HG03095 (cell line): ENCODE results near the gene KLHL35.
"Not testable (repeated sequence)": the region's sequence is repeated elsewhere in the genome, so short reads cannot be mapped to it uniquely, and the experiment has no call there.

ENCODE experiments used
- ATAC-seq: cut with Tn5 transposase; IDR thresholded peaks from one replicate; pipeline ENCODE4 v1.9.1; 2021; ENCODE audit warnings: moderate library complexity; ENCODE audit not compliant: unreplicated experiment

Gene KLHL35

DNA sequence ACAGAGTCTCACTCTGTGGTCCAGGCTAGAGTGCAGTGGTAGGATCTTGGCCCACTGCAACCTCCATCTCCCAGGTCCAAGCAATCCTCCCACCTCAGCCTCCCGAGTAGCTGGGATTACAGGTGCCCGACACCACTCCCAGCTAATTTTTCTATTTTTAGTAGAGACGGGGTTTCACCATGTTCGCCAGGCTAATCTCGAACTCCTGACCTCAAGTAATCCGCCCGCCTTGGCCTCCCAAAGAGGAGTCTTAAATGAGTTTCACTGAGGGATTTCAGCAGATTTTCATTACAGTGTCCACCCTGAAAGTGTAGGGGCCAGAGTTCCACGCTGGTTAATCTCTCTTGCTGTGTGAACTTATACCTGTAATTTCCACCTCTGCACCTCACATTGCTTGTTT, 34.1 kb downstream of the KLHL35 start:
- ATAC-seq: no peak

DNA sequence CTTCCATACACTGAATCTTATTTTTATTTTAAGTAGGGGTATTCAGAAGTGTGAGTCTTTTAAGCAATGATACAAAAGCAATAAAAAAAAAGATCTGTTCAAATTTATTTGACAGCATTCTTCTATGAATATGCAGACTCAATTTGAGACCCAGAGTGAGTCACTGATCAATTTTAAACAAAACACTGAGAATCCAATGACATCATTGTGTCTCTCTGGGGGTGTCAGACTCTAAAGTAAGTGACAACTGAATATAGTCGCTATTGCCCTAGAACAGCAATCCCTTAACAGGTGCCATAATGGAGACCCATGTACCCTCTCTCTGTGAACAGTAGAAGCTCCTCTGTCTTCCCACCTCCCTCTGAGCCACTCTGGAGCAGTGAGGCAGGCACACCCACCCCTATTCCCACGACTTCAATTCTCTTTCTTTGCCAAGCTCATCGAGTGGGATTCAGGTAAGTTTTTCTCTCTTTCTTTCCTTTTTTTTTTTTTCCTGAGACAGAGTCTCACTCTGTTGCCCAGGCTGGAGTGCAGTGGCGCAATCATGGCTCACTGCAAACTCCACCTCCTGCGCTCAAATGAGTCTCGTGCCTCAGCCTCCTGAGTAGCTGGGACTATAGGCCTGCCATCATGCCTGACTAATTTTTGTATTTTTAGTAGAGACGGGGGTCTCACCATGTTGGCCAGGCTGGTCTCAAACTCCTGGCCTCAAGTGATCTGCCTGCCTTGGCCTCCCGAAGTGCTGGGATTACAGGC, 38.7 kb downstream of the KLHL35 start:
- ATAC-seq: no peak

DNA sequence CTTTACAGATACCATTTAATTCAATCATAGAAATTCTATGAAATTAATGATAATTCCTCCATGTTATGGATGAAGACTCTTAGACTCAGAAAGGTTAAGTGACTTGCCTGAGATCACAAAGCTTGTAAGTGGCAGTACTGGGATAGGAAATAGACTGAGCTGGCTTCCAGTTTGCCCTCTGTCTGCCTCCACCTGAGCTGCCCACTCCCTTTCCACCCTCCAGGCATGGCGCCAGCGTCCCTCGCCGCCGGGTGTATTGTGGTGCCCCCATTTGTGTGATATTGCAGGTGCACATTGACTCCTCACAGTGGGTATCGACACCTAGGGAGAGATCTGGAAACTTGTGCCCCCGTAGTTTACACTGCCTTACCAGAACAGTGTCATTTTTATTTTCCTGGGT, 43.1 kb downstream of the KLHL35 start:
- no peak for ATAC-seq

DNA sequence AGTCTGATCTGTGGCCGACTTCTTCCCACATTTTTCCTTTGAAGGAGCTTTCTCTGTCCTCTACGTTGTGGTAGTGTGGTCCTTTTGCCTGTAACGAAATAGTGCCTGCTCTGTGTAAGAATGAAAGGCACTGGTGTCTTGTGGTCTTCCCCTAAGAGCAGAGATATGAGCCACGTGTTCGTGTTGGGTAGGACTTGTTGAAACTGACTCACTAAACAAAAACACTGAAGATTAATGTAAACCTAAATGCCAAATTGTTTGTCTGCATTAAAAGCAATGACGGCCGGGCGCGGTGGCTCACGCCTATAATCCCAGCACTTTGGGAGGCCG, 43.8 kb downstream of the KLHL35 start:
- no peak for ATAC-seq

DNA sequence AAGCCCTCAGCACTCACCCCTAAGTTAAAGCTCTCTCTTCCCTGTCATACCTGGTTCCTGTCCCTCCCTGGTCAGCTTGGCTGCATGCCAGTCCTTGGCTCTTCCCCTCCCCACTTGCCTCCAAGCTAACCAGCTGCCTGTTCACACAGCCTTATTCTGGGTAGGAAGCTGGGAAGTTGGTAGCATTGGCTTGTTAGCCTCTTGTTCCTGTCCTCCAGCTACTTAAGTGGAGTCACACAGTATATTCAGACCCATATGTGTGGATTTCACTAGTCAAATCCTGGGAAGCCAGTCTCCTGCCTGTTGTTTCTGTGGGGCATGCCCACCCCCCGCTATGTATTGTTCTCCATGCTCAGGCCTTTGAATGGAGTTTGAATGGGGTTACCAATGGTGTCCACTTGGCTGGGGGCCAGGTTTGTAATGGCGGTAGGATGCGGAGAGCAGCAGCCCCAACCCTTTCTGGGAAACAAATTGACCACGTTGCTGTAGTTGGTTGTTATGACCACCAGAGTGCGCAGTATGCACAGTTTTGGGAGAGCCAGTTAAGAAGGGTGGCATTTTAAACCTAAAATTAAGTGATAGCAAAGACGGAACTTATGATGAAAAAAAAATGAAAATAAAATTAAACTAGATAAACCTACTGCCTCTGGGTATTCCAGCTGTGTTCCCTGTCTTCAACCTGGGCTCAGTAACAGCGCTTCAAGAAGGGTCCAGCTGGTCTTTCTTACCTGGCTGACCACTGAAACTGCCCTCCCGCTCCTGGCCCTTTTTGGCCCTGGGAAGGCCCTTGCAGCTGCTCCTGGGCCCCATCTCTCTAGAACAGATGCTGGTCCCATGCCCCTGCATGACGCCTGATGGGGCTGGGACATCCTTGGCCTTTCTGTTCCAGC, 44.4 kb downstream of the KLHL35 start:
- no peak for ATAC-seq

DNA sequence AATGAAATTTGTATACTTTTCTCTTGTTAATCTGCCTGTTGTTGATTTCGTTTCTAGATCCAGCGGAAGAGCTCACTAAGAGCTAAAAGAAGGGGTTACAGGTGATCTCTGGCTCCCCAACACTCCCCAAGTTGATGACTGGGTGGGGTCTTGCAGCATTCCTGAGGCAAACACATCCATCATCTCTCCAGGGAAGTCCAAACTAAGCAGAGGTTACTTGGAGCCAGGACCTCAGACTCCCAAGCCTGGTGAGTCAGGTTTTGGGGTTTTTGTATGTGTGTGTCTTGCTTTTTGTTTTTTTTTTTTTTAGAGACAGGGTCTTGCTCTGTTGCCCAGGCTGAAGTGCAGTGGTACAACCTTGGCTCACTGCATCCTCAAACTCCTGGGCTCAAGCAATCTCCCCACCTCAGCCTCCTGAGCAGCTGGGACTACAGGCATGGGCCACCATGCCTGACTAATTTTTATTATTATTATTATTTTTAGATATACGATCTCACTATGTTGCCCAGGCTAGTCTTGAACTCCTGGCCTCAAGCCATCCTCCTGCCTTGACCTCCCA, 45.2 kb downstream of the KLHL35 start:
- no peak for ATAC-seq

DNA sequence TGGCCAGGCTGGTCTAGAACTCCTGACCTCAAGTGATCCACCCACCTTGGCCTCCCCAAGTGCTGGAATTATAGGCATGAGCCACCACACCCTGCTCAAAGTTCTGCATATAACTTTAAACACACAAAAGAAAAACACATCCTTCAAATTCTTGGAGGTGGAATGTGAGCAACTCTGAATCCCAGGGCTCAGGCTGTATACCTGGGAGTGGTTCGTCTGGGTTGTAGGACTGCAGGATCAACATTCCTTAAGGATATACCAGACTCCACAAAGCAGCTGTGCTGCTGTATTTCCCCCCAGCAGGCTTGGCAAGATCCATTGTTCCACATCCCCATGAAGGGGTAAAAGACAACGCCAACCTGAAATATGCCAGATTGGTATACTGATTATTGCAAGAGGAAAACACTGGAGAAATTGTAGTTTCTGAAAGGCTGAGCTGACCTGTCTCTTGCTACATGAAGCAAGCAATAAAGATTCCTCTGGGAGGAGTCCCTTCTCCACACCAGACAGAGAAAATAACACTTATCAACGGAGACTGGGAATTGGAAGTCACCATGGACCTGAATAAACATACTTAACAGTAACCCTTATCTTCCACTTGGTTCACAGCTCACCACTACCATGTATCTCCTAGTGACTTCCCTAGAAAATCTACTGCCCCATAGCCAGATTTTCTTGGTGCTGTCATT, 45.9 kb downstream of the KLHL35 start:
- ATAC-seq: no peak

DNA sequence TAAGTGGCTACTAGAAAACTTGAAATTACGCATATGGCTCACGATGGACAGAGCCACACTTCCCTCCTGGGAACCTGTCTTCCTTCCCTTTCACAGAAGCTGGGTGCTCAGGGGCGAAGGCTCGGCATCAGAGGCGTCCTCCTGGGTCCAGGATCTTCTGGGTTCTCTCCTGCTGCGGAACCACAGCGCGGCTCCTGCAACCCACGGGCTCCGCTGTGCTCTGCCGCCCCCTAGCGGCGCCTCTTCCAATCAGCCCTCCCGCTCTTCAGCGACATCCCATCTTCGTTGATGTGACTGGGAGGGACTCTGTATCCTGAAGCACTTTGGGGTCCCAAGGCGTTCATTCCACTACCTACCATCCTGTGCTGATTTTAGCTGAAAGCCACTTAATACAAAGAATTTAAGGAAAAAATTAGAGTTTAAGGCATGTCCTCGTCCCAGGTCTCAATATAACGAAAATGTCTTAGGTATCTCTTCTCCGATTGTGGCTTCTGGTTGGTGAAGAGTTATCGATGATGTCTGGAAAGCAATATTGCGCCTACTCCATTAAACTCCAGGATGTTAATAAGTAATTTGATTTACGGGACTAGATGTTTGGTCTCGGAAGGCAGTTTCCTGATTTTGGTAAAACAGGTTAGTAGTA, 48.4 kb downstream of the KLHL35 start:
- no peak for ATAC-seq

DNA sequence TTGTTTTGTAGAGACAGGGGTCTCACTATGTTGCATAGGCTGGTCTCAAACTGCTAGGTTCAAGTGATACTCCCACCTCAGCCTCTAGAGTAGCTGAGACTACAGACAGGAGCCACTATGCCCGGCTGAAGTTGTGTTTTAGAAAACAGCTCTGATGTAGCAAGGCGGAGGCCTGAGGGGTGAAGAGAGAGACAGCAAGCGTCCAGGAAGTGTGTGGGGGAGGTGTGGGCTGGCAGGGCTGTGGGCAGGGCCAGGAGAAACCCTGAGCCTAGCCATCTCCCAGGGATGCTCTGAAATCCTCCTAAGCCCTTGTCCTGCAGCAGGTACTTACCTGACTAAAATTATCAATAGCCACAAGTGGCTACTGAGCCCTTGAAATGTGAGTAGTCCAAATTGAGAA, 49.8 kb downstream of the KLHL35 start:
- no peak for ATAC-seq

DNA sequence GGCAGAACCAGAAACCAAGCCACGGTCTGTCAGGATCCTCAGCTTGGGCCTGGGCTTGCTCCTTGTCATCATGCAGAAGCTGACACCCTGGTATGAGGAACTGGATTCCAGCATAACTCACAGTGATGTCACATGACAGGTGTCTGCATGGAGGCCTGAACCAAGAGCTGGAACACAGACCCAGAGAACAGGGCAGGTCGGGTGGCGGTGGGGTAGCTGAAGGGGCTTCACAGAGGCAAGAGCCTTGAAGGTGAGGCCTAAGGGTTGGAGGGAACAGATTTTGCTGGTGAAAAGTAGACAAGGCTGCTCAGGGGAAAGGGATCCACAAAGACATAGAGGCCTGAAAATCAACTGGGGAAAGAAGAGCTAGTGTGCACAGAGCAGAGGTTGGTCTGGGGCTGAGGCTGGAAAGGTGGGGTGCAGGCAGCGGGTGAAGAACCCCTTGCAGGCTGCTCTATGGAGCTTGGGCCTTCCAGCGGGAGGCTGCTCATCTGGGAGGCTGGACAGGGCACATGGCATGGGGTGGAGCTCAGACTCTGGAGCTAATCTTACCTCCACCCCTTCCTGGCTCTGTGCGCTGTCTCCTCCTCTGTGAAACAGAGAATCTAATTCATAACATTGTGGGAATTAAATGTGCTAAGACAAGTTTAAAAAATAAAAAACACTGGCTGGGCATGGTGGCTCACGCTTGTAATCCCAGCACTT, 52.1 kb downstream of the KLHL35 start:
- no peak for ATAC-seq

DNA sequence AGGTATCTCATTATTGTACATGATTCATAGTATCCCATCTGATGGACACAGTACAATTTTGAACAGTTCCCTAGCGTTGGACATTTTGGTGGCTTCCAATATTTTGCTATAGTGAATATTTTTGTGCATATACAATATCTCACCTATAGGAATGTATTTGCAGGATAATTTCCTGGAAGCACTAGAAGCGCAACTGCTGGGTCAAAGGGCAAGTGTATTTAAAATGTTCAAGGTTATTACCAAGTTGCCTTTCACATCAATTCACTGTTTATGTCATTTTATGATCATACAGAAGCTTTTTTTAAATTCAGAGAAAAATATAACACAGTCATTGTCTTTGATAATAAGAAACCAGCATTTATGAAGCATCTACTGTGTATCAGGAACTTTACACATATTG, 52.8 kb downstream of the KLHL35 start:
- ATAC-seq: no peak

DNA sequence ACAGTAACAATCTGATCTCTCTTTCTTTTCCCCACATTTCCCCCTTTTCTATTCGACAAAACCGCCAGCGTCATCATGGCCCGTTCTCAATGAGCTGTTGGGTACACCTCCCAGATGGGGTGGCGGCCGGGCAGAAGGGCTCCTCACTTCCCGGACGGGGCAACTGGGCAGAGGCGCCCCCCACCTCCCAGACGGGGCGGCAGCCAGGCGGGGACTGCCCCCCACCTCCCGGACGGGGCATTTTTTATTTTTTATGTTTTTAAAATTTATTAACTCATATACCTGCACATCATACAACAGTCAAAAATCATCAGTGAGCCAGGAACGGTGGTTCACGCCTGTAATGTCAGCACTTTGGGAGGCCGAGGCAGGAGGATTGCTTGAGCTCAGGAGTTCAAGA, 54.2 kb downstream of the KLHL35 start:
- not testable (repeated sequence) for ATAC-seq

DNA sequence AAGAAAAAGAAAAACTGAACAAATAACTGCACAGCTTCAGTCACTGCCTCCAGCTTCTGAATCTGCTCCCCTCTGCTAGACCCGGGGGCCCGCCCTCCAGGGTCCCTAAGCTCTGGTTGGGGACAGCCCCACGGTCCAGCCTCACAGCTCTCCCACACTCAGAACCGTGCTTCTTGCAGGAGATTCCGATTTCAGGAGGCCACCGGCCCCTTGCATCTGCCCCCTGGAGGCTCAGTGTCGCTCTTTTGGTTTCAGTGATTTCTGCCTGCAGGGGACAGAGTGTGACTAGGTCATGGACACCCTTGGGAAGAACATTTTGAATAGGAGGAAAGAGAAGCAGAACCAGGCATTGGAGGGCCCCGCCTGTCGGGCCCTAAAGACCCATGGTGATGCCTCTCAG, 56.8 kb downstream of the KLHL35 start:
- ATAC-seq: no peak

DNA sequence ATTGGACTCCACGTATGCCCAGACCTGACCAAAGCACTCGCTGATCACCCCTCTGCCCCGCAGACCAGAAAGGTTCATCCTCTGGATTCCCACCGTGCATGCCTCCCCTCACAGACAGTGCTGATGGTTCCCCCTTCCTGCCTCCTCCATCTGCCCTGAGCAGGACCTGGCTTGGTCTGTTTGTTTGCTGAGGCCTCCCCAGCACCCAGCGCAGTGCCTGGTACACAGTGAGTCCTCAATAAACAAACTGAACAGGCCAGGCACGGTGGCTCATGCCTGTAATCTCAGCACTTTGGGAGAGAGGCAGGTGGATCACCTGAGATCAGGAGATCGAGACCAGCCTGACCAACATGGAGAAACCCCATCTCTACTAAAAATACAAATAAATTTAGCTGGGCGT, 57.4 kb downstream of the KLHL35 start:
- ATAC-seq: no peak

DNA sequence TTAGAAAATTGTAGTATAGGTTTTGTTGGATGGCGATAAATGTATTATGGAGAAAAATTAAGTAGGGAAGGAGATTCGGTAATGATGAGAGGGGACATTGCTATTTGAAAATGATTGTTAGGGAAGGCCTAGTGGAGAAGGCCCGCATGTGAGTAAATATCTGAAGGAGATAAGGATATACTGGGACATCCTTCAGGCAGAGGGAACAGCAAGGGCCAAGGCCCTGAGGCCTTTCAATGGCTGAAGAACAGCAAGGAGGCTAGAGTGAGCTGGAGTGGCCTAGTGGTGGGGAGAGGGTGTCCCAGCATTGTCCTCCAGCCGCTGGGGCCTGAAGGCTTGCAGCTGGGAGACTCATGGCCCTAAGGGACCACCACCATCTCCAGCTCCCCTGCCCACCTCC, 58.4 kb downstream of the KLHL35 start:
- no peak for ATAC-seq

DNA sequence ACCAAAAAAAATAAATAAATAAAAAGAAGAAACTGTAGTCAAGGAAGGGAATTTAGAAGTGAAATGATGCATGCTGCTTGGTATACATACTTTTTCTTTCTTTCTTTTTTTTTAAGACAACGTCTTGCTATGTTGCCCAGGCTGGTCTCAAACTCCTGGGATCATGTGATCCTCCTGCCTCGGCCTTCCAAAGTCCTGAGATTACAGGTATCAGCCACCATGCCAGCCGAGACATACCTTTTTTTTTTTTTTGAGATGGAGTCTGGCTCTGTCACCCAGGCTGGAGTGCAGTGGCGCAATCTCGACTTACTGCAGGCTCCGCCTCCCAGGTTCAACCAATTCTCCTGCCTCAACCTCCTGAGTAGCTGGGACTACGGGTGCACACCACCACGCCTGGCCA, 59.8 kb downstream of the KLHL35 start:
- no peak for ATAC-seq
